ENCODE measurements around the gene CD81.

CD81 gene

DNA sequence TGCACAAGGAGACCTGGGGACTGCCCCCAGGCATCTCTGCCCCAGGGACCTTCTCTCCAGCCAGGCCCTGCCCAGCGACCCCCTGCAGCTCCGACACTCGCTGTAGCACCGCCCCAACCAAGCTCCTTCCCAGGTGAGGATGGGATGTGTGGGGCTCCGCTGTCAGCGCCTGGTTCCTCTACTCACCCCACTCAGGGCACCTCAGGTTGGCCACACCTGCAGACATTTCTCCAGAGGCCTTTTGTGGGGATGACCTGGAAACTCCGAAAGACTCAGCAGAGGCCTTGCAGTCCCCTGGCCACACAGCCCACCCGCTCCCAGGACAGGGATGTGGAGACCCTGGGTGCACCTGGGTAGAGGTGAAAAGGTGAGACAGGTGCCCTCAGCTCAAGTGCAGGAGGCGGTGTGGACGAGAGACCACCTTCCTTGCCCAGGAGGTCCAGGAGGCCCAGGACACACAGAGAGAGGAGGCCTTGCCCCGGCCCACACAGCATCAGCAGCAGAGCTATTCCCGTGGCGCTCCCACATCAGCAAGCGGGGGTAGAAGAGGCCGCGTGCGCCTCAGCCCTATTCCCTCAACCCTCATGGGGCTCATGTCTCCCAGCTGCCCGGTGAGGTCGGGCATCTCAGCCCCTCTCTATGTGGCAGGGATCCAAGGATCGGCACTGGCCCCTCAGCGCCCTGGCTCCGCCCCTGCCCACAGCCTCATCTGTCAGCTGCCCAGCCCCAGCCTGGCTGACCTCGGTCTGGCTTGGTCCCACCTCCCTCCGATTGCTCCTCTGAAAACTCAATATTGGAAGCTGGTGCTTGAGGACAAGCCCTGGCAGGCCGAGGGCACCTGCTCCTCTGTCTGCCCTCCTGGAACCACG is 46.3 kb downstream of the CD81 start:
- no peak for DNase-seq

DNA sequence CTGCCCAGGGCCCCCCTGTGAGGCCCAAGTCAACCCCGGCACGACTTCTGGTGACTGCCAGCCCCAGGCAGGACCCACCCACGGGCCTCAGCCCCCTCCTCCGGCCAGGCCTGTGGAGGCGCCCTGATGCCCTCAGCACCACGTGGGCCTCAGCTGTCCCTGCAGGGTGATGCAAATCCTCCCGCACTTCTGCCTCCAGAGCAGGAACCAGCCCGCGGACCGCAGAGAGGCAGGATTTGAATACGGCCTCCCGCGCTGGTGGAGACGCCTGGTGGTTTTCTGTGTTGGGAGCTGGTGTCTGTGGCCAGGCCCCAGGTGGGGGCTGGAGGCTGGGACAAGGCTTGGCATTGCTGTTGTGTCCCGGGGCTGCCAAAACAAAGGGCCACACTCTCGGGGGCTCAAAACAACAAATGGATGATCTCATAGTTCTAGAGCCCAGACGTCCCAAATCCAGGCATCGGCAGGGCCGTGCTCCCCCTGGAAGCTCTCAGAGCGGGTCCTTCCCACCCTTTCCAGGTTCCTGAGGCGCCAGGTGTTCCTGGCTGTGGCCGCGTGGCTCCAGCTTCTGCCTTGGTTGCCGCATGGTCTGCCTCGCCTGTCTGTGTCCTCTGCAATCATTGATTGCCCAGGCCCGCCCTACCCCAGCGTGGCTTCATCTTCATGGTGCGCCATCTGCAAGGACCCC is 47.8 kb downstream of the CD81 start:
- DNase-seq: no peak

DNA sequence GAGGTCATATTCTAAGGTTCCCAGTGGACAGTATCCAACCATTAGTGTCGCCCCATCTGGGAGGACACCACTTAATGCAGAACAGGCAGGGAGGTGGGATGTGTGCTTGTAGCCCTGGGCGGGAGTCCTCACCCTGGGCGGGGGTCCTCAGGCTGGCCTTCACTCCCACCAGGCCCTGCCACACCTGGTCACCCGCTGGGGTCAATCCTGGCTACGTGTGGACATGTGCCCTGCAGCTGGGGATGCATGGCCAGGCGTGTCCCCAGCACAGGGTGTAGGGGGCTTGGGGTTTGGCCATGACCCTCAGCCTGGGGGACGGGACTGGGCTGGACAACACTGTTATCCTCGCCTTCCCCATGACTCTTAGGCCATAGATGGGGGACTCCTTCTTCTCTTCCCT is 48.4 kb downstream of the CD81 start:
- DNase-seq: no peak

GRCh38 chr11:2426221-2426620 is 49.1 kb downstream of the CD81 start:
- DNase-seq: no peak

DNA sequence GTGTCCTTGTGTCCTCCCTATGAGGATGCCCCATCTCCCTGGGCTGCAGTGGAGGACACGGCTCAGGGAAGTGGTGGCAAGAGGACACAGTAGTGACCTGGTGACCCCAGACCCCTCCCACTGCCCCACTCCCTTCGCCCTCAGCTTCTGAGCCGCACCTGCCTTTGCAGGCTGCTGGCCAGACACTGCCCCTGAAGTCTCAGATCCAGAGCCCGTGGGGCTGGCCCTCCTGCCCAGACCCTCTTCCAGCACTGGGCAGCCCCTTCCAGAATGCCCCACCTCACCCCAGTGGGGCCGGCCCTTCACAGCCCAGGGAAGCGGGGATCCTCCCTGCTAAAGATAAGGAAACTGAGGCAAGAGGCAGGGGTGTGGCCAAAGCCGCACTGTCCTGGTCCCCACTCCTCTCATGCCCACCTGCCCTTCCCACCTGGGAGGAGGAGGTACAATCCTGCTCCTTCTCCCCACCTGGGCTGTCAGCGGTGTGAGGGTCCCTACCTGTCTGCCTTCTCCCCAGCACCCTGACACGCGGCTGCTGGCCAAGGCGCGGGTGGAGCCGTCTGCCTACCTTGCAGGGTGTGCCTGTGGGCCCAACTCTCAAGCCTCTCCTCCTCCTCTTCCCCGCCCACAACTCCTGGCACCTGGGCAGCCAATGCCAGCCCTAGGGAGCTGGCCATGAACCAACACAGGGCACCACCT is 49.9 kb downstream of the CD81 start:
- no peak for DNase-seq

- DNase-seq: no peak
Observed at GRCh38 chr11:2427721-2428321, 50.7 kb downstream of the CD81 start.

- peak; percentile 75 for DNase-seq
Observed at GRCh38 chr11:2428322-2428795, 51.2 kb downstream of the CD81 start.

DNA sequence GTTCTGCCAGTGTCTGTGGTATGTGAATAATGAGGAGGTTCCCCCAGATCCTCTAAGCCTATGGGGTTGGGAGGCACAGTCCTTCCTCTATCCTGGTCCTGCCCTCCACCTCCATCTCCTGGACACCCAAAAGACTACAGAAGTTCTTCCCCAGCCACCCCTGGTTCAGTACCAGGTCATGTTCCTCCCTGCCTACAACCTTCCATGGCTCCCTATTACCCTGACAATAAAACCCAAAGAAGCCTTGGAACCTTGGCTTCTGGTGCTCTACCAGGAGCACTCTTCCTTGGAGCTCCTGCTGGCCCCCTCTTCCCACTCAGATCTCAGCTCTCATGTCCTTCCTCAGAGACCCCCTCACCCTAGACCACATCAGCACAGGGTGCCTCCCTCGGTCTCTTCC is 54.3 kb downstream of the CD81 start:
- no peak for DNase-seq

GRCh38 chr11:2432171-2432621 is 55.1 kb downstream of the CD81 start:
- no peak for DNase-seq

- DNase-seq: no peak
Observed at GRCh38 chr11:2432628-2433071, 55.5 kb downstream of the CD81 start.

DNA sequence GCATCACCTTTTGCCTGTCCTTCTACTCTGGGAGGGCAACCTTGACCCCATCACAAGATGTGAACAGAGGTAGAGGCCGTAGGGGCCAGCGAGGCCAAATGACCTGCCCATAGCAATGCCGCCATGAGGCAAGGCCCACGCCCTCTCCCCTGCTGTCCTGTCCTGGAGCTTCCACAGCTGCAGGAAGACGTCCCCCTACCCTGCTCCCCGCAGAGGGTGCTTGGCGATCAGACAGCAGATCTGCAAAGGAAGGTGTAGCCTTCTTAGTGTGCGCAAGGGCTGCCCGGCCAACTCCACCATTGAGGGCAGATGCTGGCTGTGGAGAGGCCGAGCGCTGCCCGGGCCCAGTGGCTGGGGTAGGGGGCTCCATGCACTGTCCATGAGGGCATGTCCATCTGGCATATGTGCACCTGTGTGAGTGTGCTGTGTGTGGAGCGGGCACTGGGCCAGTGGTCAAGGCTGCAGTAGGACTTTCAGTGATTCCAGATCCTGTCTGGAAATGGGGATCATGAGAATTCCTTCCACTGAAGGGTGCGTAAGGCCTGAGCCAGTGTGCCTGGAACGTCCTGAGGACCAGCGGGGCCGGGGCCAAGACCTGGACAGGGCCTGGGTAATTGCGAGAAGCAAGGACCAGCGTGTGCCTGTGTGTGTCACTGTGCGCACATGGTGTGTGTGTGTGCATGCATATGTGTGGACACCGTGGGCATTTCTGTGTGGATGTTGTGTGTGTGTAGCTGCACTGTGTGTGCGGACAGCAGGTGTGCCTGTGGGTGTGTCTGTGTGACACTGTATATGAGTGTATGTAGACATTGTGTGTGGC is 56.2 kb downstream of the CD81 start:
- DNase-seq: no peak

DNA sequence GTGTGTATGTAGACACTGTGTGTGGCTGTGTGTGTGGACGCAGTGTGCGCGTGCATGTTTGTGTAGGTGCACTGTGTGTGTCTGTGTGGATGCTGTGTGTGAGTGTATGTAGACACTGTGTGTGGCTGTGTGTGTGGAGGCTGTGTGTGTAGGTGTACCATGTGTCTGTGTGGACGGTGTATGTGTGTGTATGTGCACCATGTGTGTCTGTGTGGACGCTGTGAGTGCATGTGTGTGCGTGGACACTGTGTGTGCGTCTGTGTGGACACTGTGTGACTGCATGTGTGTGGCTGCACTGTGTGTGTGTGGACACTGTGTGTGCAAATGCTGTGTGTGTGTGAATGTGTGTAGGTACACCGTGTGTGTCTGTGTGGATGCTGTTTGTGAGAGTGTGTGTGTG is 56.9 kb downstream of the CD81 start:
- DNase-seq: no peak

GRCh38 chr11:2434506-2435255 is 57.6 kb downstream of the CD81 start:
- no peak for DNase-seq

- DNase-seq: no peak
Observed at GRCh38 chr11:2435288-2436012, 58.3 kb downstream of the CD81 start.

DNA sequence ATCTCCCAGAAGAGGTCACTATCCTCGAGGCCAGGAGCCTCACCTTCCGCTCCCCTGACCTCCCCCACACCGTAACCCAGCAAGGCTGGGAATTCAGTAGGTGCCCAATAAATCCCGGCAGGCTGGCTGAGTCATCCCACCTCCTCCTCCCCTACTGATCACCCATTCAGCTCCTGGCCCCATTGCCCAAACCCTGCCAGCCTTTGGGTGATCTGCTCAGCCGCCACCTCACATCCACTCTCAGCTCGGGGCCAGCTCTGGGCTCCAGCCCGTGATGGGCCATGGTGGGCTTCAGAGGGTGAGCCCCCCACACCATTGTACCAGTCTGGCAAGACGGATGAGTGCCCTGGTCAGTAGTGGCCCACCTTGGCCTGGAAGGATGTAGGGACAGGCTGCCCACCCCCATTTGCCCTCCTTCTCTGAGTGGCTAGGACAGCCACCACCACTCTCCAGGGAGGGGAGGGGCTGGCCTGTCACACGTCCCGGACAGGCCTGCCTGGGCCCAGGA is 59.0 kb downstream of the CD81 start:
- no peak for DNase-seq

GRCh38 chr11:2436521-2437031 is 59.5 kb downstream of the CD81 start:
- no peak for DNase-seq

DNA sequence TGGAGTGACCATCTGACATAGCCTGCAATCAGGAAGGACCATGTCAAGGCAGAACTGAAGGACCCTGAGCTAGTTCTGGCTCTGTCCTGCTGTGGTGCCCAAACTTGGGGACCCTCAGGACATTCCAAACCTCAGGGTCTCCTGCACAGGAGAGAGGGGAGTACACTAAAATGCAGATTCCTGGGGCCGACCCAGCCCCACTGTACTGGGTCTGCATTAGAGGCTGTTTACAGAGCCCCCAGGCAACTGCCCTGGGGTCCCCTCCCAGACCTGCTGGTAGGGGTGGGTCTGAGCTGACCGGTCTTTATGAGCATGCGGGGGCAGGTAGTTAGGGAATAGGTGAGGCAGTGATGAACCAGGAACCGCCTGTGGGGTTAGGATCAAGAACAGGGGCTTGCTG is 60.4 kb downstream of the CD81 start:
- DNase-seq: no peak

DNA sequence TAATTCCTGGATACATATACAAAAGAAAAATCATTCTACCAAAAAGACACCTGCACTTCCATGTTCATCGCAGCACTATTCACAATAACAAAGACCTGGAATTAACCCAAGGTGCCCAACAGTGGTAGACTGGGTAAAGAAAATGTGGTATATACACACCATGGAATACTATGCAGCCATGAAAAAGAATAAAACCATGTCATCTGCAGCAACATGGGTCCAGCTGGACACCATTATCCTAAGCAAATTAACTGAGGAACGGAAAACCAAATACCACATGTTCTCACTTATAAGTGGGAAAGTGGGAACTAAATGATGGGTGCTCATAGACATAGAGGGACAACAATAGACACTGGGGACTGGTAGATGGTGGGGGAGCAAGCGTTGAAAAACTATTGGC is 62.7 kb downstream of the CD81 start:
- no peak for DNase-seq

DNA sequence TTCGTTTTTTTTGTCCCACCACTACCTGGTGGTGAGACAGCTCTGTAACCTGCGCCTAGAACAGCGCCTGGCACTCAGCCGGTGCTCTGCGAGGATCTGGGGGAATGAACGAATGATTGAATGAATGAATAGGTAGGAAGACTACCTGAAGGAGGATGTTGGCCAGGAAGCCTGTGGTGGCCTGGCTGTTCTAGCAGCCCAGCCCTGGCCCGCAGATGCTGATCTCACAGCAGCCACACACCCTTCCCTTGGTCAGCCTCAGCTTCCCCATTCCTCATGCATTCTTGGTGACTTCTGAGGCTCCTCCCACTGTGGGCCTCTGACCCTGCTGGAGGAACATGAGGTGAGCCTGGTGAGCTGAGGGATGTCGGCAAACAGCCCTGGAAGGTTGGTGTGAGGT is 63.5 kb downstream of the CD81 start:
- DNase-seq: no peak

DNA sequence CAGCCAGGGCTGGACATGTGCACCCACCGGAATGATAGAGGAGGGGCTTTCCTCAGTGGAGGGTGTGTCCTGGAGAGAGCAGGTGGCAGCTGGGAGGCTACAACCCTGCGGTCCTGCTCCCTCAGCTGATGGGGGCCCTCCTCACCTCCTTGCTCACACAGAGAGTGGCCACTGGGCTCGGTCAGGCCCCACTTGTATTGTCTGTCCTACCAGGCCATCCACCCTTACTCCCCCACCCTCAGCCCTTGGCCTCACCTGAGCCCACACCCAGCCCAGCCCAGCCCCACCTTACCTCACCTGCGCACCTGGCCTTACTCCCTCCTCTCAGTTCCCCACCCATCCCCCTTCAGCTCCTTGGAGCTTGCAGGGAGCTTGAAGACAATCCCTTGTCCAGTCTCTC is 64.1 kb downstream of the CD81 start:
- no peak for DNase-seq

Data from hematopoietic multipotent progenitor cell treated with erythropoietin and hydrocortisone succinate and interleukin-3 and kit ligand, for 8 days (in vitro differentiated cells).